GM19035 (cell line): Measurements from ENCODE around the gene SNTN.
"Not testable (repeated sequence)": the region's sequence is repeated elsewhere in the genome, so short reads cannot be mapped to it uniquely, and the experiment has no call there.

Source experiments
- ATAC-seq: cut with Tn5 transposase; IDR thresholded peaks from one replicate; pipeline ENCODE4 v1.9.1; 2021; ENCODE audit not compliant: unreplicated experiment

SNTN gene

DNA sequence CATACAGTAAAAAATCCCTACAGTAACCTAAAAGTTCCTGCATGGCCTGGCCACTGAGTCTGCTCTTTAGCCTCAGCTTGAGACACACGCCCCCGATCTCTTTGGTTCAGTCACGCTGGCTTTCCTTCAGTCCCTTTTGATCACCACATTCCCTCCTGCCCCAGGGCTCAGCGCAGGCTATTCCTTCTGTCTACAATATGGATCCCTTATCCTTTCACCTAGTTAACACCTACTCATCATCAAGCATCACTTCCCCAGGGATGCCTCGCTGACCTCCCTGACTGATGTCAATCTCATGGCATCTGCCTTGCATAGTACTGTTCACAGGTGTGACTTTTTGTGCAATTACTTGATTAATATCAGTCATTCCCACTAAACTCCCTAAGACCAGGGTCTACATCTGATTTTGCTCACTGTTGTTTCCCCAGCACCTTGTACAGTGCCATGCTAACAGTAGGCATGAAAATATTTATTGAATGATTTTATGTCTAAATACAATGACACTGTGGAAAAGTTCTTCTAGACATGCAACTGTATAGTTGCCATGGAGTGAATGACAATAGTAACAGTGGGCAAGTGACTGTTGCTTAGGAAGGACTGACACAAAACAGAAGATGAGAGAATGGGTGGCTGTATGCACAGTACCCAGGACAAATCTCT, at the start of gene SNTN:
TSS of gene SNTN (plus strand) at position 610 of the 660 bp plus-strand sequence. CDS start at position 623, 13 bp downstream.
- ATAC-seq, result no peak

DNA sequence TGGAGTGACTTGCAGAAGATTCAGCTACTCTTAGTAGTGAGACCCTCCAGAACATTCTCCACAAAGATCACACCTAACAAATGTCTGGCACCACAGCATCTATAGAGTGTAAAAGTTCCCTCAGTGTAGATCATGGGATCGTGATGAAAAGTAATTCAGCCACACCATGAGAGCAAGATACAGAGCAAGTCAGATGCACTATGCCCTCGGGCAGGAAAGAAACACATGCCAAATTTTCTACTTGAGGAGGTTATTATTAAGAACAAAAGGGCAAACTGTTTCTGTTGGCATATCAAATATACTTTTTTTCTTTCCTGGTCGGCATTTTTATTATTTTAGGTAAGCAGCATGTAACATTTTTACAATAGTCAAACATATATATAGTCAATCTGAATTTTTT, 44.8 kb upstream of the SNTN start:
- ATAC-seq, result no peak

DNA sequence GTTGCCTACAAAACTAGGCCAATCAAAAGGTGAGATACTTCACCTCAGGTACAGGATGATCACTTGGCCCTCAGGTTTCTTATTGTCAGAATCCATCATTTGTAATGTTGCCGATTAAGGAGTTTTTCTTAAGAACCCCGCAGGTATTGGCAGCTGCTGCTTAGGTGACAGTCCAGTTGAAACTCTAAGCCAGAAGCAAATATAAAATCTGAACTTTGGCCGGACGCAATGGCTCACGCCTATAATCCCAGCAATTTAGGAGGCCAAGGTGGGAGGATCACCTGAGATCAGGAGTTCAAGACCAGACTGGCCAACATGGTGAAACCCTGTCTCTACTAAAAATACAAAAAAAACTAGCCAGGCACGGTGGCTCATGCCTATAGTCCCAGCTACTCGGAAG, 43.1 kb upstream of the SNTN start:
- no peak for ATAC-seq

DNA sequence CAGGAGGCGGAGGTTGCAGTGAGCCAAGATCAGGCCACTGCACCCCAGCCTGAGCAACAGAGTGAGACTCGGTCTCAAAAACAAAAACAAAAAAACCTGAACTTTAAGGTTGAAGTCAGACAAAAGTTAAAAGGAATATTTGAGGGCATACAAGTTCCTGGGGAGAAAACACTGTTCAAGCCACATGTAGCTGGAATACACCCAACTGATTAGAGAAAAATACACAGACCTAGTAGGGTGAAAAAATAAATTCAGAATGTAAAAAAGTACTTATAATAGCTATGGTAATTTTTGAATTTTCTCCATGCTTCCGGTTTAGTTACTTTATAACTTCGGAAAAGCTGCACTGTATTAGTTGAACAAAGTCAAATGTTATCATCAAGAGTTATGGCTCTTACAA, 42.6 kb upstream of the SNTN start:
- no peak for ATAC-seq

DNA sequence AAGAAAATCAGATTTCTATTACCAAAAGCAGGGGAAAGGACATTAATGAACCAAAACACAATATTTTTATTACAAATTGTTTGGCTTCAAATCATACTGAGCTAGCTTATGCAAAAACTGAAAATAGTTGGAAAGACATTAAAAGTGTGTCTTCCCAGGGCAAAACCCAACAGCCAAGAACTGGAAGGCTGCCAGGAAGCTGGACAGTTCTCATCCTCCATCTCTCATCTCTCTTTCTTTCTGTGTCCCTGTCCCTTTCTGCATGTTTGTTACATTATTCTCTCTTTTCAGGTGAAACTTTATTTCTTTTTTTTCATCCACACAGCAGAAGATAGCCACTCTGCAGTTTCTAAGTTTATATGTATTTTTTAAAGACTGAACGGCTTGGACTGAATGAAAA, 41.1 kb upstream of the SNTN start:
- no peak for ATAC-seq

DNA sequence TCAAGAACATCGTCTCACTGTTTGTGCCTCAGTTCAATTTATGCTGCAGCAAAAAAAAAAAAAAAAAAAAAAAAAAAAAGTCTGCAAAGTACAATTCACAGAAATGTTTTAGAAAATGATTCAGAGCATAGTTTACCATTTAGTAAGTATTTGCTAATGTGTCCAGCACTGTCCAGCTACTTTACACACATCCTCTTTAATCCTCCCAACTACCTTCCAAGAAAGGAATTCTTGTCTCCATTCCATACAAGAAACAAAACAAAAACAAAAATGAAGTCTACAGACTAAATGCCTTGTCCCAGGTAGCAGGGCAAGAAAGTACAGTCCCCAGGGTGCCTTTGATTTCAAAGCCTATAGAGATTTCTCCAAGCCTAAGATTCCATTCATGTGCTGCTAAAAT, 38.9 kb upstream of the SNTN start:
- ATAC-seq, result no peak

DNA sequence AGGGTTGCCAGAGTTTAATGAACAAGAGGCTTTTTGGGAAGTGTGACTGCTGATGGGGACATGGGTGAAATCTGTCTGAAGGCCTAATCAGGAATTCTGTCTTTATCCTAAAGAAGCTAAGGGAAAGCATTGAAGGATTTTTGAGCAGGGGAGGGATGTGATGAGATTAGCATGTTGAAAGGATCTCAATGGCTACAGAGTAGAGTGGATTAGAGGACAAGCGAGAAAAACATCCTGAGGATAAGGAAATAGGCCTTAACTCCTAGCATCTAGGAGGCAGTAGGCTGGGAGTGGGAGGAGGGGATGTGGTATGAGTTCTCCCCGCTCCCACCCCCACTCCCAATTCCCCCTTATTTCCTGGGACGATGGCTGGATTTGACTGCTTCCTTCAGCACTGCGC, 35.1 kb upstream of the SNTN start:
- no peak for ATAC-seq

DNA sequence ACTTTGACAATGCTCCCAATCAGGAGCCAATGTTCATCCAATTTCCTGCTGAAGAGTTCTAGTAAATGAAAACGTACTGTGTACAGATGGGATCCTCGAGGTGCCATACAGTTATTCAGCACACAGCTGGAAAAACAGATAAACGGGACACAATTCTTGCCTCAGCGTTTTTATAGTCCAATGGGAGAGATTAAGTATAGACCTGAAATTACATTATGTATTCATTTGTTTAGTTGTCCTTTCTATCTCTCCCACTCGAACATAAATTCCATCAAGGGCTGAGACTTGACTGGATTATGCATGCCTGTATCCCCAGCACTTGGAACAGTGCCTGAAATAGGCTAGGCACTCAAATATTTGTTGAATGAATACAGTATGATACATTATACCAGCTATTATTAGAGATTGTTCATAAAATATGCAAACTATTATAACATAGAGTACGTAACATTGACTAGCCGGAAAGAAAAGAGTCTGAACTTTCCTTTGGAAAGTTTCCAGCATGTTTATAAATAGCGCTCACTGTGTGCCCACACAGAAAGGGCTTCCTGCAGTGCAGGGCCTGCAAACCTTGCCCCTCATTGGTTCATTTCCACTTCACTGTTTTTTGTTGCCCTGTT, 27.4 kb upstream of the SNTN start:
- no peak for ATAC-seq

DNA sequence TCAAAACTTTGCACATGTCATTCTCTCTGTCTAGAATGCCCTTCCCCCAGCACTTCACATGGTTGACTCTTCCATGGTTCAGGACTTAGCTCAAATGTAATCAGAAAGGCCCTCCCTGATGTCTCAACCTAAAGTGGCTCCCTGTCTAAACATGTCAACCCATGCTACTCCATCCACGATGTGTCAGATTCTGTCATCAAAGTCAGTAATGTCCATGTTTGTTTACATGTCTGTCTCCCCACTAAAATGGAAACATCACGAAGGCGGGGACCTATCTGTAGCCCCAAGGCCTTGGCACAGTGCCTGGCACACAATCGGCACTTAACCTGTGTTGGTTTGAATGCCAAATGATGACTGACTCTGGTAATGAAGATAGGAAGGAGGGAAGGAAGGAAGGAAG, 20.8 kb upstream of the SNTN start:
- ATAC-seq, result no peak

DNA sequence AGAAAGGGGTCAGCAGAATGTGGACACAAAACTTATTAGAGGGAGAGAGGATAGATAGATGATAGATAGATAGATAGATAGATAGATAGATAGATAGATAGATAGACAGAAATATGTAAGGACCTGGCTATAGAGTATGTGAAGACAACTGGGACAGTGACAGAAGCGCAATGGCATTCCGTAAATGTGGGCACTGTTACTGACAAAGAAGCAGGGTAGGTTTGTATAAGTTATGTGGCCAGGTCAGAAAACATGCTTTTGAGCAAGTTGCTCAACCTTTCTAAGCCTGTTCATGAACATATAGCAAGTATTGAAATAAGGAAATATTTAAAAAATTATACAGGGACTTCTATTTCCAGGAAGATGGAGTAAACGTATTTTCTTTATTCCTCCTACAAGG, 17.3 kb upstream of the SNTN start:
- no peak for ATAC-seq

DNA sequence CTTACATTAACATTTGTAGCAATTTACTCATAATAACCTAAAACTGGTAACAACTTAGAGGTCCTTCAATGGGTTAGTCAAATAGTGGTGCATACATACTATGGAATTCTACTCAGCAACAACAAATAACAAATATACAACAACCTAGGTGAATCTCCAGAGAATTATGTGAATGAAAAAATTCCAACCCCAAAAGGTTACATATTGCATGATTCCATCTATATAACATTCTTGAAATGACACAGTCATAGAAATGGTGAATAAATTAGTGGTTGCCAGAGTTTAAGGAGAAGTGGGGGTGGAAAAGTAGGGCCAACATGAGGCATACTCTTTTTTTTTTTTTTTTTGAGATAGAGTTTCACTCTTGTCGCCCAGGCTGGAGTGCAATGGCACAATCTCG, 12.7 kb upstream of the SNTN start:
- no peak for ATAC-seq

DNA sequence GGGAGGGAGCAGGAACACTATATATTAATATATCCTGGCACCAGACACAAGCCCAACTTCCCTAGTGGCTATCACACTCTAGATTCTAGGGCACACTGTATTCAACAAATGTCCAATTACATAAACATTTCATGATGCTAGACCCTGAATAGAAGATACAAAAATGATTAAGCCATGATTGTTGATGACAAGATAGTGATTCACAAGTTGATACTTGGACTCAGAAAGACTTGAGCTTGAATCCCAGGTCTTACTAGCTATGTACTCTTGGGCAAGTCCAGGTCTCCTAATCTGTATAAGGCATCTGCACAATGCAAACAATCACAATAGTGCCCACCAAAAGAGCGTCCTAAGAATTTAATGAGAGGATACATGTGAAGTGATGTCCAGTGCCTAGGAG, 10.0 kb upstream of the SNTN start:
- ATAC-seq, result no peak

DNA sequence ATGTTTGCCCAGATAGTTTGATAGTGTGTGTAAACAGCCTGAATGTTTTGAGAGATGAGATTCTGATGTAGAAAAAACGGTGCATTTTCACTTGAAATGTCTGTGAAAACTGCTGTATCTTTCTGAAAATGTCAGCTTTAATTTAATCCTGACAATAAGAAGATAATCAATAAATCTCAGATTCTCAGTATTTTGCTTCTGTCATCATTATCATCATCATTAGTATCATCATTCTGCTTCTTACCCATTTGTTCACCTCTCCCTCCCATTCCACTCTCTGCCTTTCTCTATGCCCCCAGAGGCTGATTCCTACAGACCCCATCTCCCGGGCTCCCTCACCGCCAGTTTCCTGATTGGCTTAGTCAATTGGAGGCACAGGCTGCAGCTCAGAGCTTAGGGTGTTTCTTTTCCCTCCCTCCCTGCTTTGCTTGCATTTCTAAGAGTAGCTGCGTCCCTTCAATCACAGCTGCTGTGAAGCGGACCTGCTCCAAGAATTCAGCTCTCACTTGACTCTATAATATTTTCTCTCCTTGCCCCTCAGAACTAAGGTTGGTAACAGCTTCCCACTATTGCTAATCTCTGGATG, 8.2 kb upstream of the SNTN start:
- ATAC-seq, result no peak

DNA sequence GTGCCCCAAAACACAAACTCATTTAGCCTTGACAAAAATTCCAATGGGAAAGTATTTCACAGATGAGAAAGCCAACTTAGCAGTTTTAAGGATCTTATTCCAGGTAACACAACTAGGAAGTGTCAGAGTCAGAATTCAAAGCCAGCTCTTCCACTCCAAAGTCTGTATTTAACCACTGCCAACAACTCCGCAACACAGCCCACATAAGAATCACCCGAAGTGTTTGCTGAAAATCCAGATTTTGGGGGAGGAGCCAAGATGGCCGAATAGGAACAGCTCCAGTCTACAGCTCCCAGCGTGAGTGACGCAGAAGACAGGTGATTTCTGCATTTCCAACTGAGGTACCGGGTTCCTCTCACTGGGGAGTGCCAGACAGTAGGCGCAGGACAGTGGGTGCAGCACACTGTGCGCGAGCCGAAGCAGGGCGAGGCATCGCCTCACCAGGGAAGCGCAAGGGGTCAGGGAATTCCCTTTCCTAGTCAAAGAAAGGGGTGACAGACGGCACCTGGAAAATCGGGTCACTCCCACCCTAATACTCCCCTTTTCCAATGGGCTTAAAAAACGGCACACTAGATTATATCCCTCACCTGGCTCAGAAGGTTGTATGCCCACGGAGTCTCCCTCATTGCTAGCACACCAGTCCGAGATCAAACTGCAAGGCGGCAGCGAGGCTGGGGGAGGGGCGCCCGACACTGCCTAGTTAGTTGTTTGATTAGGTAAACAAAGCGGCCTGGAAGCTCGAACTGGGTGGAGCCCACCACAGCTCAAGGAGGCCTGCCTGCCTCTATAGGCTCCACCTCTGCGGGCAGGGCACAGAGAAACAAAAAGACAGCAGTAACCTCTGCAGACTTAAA, 7.3 kb upstream of the SNTN start:
- ATAC-seq, result not testable (repeated sequence)

DNA sequence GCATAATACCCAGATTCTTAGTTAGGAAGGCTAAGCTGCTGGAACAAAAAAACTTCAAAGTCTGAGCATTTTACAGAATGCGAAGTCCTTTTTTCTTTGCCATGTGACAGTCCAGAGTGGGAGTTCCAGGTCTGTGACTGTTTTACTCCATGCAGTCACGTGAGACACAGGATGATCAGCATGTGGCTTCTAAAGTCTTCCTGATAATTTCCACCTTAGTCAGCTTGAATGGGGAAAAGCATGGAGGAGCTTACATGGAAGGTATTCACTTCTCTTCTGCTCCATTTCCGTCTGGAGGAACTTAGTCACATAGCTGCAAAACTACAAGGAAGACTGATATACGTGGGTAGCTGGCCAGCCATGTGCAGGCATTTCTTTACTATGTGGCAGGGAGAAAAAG, 1.7 kb downstream of the SNTN start:
- ATAC-seq, result no peak

DNA sequence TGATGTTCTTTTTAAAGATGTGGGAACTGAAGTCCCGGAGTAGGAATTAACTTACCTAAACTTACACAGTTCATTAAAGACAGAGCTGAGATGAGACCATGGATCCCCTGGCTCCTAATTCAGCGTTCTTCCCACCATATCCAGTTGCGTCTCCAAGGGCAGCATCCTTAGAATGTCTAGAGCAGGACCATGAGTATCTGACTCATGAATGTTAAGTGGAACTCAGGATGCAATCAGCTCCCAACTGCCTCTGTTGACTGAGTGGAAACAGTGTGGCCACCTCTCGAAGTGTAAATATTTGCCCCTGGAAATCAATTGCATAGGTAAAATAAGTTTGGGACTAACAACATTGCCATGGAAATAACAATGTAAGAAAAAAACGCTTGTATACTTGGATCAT, 2.5 kb downstream of the SNTN start:
- ATAC-seq, result no peak

DNA sequence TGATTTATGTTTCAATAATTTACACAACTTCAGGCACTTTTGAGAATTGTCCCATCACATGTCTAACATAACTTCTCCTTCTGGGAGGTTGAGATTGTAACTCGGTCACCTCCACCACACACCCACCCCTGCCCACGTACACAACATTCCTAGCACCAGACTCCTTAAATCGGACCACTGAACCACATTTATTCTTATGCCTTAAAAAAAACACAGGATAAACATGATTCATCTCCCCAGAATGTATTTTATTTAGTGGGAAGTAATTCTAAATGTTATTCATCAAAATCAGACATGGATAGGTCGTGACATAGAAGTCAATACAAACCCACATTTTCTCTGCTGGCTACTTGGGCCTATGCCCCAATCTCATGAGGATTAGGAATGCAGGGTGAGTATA, 3.0 kb downstream of the SNTN start:
- ATAC-seq, result no peak

DNA sequence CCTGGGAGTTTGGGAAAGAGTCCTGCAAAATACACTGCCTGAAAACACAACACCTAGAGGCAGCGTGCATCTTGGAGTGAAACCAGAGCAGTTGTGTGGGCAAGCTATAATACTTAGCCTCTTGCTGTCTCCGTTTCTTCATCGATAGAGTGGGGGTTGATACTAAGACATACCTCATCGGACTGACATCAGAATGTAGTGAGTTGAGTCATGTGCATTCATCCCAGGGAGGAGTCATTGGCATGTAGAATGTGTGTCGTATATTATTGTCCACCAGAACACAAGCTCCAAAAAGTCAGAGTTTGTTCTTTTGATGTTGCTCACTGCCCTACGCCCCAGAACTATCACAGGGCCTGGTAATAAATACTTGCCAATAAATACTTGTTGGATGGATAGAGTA, 4.3 kb downstream of the SNTN start:
- no peak for ATAC-seq

DNA sequence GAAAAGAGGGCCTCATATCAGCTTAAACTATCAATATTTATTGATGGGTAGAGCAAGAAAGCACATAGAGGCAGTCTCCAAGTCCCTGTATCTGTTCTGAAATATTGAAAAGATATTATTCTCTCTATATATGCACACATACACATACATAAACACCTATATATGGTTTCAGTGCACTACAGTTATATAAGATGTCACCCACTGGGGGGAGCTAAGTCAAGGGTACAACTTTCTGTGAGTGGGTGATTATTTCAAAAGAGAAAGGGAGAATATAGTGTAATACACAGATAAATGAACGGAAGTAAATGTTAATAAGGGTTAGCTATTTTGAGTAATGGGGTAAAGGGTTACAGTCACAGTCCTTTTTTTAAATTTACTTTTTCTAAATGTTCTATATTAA, 8.8 kb downstream of the SNTN start:
- ATAC-seq, result no peak

DNA sequence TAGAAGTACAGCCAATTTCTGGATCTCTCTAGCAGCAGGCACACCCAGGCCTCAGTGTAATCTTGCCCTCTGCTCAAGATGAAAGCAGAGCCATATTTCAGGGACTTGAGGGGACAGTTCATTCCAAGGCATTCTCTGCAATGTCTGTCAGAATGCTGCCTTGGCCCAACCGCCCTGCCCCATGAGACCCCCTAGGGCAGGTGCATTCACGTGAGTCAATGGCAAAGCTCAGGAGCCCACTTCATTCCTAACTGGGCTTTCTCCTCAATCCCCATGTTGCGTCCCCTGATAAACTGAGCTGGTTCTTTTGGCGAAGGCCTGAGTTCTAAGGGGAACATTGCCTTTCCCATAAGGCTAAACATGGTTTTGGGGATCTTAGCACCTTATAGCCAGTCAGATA, 9.5 kb downstream of the SNTN start:
- no peak for ATAC-seq

DNA sequence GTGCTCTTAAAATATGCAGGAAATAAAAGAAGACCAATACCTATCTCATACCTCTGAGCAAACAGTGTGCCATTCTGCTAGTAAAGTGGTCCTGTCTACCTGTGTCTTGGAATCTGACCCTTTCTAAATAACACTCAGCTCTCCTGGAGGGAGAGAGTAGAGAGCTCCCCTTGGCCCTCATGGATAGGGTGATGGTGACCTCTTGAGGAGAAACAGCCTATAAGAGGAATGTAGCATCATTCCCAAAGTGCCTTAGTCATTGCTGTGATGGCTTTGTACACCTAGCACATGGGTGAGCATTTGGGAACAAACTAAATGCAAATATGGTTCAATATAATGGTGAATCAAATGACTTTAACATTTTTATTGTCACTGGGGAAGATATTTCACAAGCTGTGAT, 10.0 kb downstream of the SNTN start:
- ATAC-seq, result no peak

DNA sequence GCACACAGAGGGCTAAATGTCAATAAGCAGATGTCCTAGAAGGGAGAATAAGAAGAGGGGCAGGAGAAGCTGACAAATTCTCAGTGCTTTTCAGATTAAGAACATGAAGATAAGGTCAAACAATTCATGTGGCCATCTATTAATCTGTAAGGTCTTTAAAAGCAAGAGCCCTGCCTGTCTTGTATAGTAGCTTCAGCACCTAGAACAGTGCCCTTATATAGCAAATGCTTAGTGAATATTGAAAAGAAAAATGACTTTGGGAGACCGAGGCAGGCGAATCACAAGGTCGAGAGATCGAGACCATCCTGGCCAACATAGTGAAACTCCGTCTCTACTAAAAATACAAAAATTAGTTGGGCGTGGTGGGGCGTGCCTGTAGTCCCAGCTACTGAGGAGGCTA, 18.1 kb downstream of the SNTN start:
- no peak for ATAC-seq
